ENCODE results near the gene CFAP53.

DNA sequence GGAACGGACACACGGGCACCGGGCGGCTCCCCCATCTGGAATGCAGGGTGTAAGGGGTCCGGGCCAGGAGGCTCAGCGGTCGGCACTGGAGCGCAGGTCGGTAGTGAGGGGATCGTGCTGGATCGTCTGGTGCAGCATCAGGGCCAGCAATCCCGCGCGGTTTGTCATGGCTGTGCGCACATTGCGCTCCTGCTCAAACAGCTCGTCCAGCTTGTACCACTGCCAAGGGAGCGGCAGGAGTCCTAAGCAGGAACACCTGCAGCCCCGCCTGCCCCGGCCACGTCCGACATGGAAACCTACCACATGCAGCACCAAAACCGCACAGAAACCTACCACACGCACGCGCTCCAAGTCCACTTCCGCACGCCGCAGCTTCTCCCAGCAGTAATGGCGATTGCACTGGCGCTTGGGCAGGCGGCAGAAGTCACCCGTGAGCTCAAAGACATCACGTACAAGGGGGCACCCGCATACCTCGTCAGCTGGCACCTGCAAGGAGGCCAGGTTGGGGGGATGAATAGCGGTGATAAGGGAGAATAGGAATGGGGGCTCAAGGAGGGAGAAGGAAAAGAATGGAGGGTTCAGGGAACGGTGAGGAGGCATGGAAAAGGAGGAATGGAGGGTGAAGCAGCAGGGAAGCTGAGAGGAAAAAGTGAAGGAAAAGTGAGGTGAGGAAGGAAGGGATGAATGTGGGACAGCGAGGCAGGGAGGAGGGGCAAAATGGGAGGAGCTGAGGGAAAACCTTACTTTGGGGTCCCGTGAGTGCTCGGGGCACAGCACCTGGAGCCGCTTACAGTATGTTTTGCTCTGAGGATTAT is 16.4 kb upstream of the CFAP53 start:
- no peak for TF ChIP-seq CTCF (IDR thresholded peaks at IDR 0.05)
- no peak for TF ChIP-seq MAX (IDR thresholded peaks at IDR 0.05)
- TF ChIP-seq, protein P1, sequence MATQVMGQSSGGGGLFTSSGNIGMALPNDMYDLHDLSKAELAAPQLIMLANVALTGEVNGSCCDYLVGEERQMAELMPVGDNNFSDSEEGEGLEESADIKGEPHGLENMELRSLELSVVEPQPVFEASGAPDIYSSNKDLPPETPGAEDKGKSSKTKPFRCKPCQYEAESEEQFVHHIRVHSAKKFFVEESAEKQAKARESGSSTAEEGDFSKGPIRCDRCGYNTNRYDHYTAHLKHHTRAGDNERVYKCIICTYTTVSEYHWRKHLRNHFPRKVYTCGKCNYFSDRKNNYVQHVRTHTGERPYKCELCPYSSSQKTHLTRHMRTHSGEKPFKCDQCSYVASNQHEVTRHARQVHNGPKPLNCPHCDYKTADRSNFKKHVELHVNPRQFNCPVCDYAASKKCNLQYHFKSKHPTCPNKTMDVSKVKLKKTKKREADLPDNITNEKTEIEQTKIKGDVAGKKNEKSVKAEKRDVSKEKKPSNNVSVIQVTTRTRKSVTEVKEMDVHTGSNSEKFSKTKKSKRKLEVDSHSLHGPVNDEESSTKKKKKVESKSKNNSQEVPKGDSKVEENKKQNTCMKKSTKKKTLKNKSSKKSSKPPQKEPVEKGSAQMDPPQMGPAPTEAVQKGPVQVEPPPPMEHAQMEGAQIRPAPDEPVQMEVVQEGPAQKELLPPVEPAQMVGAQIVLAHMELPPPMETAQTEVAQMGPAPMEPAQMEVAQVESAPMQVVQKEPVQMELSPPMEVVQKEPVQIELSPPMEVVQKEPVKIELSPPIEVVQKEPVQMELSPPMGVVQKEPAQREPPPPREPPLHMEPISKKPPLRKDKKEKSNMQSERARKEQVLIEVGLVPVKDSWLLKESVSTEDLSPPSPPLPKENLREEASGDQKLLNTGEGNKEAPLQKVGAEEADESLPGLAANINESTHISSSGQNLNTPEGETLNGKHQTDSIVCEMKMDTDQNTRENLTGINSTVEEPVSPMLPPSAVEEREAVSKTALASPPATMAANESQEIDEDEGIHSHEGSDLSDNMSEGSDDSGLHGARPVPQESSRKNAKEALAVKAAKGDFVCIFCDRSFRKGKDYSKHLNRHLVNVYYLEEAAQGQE (IDR thresholded peaks at IDR 0.05), result no peak
